ENCODE data around the gene PARK7.

The PARK7 gene

DNA sequence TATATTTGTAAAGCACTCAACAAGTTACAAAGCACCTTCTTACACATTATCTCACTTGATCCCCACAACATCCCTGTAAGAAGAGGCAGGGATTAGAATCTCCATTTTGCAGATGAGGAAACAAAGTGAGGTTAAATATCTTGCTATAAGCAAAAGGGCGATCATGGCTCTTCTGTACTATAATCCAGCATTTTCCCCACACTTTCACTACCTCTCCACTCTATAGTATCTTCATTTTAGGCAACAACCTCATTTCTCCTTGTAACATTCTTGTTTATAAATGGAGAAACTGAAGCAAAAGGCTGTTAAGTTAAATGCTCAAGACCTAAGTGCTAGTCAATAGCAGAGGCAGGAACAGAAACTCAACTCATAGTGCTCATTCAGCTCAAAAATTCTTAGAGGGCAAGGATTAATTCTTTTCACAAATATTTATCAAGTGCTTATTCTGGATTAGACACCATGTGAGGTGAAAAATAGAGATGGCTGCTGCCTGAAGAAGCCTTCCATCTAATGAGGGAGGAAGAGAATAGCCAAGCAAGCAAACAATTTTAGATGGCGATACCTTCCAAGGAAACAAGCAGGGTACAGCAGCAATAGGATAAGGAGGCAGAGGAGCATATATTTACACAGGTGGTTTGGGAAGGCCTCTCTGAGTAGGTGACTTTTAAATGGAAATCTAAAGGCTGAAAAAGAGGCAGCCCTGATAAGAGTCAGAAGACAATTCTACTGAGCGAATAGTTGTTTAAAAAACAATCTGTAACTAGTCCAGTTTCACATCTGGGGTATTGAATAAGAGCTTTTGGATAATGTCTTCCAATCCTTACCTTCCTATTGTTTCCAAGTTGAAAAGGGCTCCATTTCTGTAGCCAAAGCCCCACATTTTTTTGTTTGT, 61.1 kb downstream of the PARK7 start:
- Histone ChIP-seq H3K9me2 (ENCODE audit: low read depth, low read length) (no peaks in the 10 kb centered on the region), H3K27ac (ENCODE audit: low read depth, low read length, poor library complexity, severe bottlenecking) (no peak overlapping the region), H3K4me2 (ENCODE audit: low read length) (no peak overlapping the region), H3K4me3 (ENCODE audit: low read depth, low read length, poor library complexity, severe bottlenecking) (no peak overlapping the region), H3K27me3 (ENCODE audit: insufficient read depth, low read length) (no peaks in the 10 kb centered on the region), H3K36me3 (ENCODE audit: insufficient read depth, low read length) (no peaks in the 10 kb centered on the region), H3K9me3 (ENCODE audit: low read length) (no peaks in the 10 kb centered on the region), H3K9ac (ENCODE audit: low read length) (no peak overlapping the region), H3F3A (ENCODE audit: insufficient read depth, low read length) (no peaks in the 10 kb centered on the region), H3K4me1 (ENCODE audit: insufficient read depth, low read length, severe bottlenecking) (no peaks in the 10 kb centered on the region), H4K20me1 (ENCODE audit: insufficient read depth, low read length) (no peaks in the 10 kb centered on the region), H2AFZ (ENCODE audit: low read length) (no peak overlapping the region), H3K79me2 (ENCODE audit: insufficient read depth, low read length) (no peaks in the 10 kb centered on the region)
- TF ChIP-seq, protein P1, sequence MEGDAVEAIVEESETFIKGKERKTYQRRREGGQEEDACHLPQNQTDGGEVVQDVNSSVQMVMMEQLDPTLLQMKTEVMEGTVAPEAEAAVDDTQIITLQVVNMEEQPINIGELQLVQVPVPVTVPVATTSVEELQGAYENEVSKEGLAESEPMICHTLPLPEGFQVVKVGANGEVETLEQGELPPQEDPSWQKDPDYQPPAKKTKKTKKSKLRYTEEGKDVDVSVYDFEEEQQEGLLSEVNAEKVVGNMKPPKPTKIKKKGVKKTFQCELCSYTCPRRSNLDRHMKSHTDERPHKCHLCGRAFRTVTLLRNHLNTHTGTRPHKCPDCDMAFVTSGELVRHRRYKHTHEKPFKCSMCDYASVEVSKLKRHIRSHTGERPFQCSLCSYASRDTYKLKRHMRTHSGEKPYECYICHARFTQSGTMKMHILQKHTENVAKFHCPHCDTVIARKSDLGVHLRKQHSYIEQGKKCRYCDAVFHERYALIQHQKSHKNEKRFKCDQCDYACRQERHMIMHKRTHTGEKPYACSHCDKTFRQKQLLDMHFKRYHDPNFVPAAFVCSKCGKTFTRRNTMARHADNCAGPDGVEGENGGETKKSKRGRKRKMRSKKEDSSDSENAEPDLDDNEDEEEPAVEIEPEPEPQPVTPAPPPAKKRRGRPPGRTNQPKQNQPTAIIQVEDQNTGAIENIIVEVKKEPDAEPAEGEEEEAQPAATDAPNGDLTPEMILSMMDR (IDR thresholded peaks at IDR 0.05; ENCODE audit: low read length): no peak
- TF ChIP-seq EZH2 (IDR thresholded peaks at IDR 0.05; ENCODE audit: borderline replicate concordance, low read length): no peak

DNA sequence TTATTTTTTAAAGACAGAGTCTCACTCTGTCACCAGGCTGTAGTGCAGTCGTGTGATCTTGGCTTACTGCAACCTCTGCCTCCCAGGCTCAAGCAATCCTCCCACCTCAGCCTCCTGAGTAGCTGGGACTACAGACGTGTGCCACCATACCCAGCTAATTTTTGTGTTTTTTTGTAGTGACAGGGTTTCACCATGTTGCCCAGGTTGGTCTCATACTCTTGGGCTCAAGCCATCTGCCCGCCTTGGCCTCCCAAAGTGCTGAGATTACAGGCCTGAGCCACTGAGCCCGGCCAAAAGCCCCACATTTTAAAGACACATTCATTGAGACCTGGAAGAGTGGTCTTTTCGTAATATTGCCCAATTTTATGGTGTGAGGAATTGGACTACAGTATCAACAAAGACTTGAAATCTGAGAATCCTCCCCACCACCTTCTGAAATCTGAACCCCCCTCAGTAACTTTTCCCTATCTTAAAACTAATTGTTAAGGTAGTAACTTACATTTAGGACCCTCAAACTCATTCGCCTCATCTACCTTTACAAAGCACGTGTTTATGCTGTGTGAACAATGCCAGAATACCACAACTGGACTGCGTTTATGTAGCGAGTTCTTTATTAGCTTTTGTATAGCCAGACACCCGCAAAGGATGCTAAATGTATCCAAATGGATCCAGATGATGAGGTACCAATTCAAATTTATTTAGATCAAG, 61.9 kb downstream of the PARK7 start:
- Histone ChIP-seq H3K27ac (ENCODE audit: low read depth, low read length, poor library complexity, severe bottlenecking) (no peak overlapping the region), H3K4me3 (ENCODE audit: low read depth, low read length, poor library complexity, severe bottlenecking) (no peak overlapping the region), H3K4me2 (ENCODE audit: low read length) (no peak overlapping the region), H2AFZ (ENCODE audit: low read length) (no peak overlapping the region), H3K9me2 (ENCODE audit: low read depth, low read length) (no peaks in the 10 kb centered on the region), H3K9me3 (ENCODE audit: low read length) (no peaks in the 10 kb centered on the region), H3K27me3 (ENCODE audit: insufficient read depth, low read length) (no peaks in the 10 kb centered on the region), H3K4me1 (ENCODE audit: insufficient read depth, low read length, severe bottlenecking) (no peaks in the 10 kb centered on the region), H3K79me2 (ENCODE audit: insufficient read depth, low read length) (no peaks in the 10 kb centered on the region), H3K9ac (ENCODE audit: low read length) (no peak overlapping the region), H3F3A (ENCODE audit: insufficient read depth, low read length) (no peaks in the 10 kb centered on the region), H3K36me3 (ENCODE audit: insufficient read depth, low read length) (no peaks in the 10 kb centered on the region), H4K20me1 (ENCODE audit: insufficient read depth, low read length) (no peaks in the 10 kb centered on the region)
- TF ChIP-seq EZH2 (IDR thresholded peaks at IDR 0.05; ENCODE audit: borderline replicate concordance, low read length): no peak
- TF ChIP-seq, protein P1 (IDR thresholded peaks at IDR 0.05; ENCODE audit: low read length): no peak

DNA sequence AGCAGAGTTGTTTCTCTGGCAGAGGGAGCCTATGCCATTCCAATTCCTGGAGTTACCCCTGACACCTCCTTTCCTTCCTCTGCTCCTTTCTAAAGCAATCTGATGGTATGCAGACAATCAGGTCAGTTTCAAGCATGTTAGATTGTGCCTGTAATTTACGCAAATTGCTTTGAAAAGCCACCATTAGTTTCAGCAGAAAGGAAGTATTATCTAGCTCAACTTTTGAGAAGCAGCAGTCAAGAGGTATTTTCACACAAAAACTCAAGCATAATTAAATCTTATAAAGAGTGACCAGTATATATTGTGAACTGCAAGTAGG, 62.4 kb downstream of the PARK7 start:
- Histone ChIP-seq H3K4me3 (ENCODE audit: low read depth, low read length, poor library complexity, severe bottlenecking) (no peak overlapping the region), H3K27ac (ENCODE audit: low read depth, low read length, poor library complexity, severe bottlenecking) (no peak overlapping the region), H3K27me3 (ENCODE audit: insufficient read depth, low read length) (no peaks in the 10 kb centered on the region), H3K9ac (ENCODE audit: low read length) (no peak overlapping the region), H3K36me3 (ENCODE audit: insufficient read depth, low read length) (no peaks in the 10 kb centered on the region), H3K9me3 (ENCODE audit: low read length) (no peaks in the 10 kb centered on the region), H2AFZ (ENCODE audit: low read length) (no peak overlapping the region), H3K4me2 (ENCODE audit: low read length) (no peak overlapping the region), H3F3A (ENCODE audit: insufficient read depth, low read length) (no peaks in the 10 kb centered on the region), H3K9me2 (ENCODE audit: low read depth, low read length) (no peaks in the 10 kb centered on the region), H3K4me1 (ENCODE audit: insufficient read depth, low read length, severe bottlenecking) (no peaks in the 10 kb centered on the region), H4K20me1 (ENCODE audit: insufficient read depth, low read length) (no peaks in the 10 kb centered on the region), H3K79me2 (ENCODE audit: insufficient read depth, low read length) (no peaks in the 10 kb centered on the region)
- TF ChIP-seq EZH2 (IDR thresholded peaks at IDR 0.05; ENCODE audit: borderline replicate concordance, low read length): no peak
- TF ChIP-seq, protein P1 (IDR thresholded peaks at IDR 0.05; ENCODE audit: low read length): no peak
